Measurements from ENCODE around the gene SERPINA1.

- no peak for TF ChIP-seq POLR2A (IDR thresholded peaks at IDR 0.05; ENCODE audit: low read depth, low read length)
- TF ChIP-seq TAF1 (IDR thresholded peaks at IDR 0.05; ENCODE audit: low read depth, low read length) = no peak
- no peak for TF ChIP-seq POLR2AphosphoS5 (IDR thresholded peaks at IDR 0.05; ENCODE audit: low read depth, low read length)
- TF ChIP-seq POU2F2 (IDR thresholded peaks at IDR 0.05; ENCODE audit: low read depth, low read length) = no peak
- no peak for TF ChIP-seq SPI1 (IDR thresholded peaks at IDR 0.05; ENCODE audit: low read depth, low read length)
- TF ChIP-seq PAX5 (IDR thresholded peaks at IDR 0.05; ENCODE audit: insufficient read depth, low read length, severe bottlenecking) = no peak
Observed at GRCh38 chr14:94394581-94395207, 6.3 kb upstream of the SERPINA1 start.
